ENCODE results near the gene PRMT1. TPM values are rescaled to one million over a fixed set of nuclear protein-coding genes. Genes with fewer than 3 reads are reported as not detected.
A peak's percentile ranks its signal among the peaks of the same experiment; 100 is the strongest.

The PRMT1 gene
- total RNA-seq, 6 donors from 2014 or later: 65.6 to 155 (median 82.0) TPM

GRCh38 chr19:49676784-49677230, 264 bp upstream of the PRMT1 start:
- H3K4me3 ChIP-seq: peak overlapping the region; percentile 88 to 100 (median 99)
- TF ChIP-seq POLR2AphosphoS5 (IDR thresholded peaks at IDR 0.05): no peak
- no peak for TF ChIP-seq EP300 (IDR thresholded peaks at IDR 0.05)
- TF ChIP-seq, protein P1, sequence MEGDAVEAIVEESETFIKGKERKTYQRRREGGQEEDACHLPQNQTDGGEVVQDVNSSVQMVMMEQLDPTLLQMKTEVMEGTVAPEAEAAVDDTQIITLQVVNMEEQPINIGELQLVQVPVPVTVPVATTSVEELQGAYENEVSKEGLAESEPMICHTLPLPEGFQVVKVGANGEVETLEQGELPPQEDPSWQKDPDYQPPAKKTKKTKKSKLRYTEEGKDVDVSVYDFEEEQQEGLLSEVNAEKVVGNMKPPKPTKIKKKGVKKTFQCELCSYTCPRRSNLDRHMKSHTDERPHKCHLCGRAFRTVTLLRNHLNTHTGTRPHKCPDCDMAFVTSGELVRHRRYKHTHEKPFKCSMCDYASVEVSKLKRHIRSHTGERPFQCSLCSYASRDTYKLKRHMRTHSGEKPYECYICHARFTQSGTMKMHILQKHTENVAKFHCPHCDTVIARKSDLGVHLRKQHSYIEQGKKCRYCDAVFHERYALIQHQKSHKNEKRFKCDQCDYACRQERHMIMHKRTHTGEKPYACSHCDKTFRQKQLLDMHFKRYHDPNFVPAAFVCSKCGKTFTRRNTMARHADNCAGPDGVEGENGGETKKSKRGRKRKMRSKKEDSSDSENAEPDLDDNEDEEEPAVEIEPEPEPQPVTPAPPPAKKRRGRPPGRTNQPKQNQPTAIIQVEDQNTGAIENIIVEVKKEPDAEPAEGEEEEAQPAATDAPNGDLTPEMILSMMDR (IDR thresholded peaks at IDR 0.05): no peak
- no peak for TF ChIP-seq POLR2A (IDR thresholded peaks at IDR 0.05)
- DNase-seq: peak; percentile 94 to 99
- H3K9me3 ChIP-seq: no peaks in the 10 kb centered on the region
- H3K27ac ChIP-seq: peak overlapping the region; percentile 91 to 96 (median 92)
- peak; percentile 91 to 96 for ATAC-seq (ENCODE audit: low FRiP score in 2 of 2)
- H3K36me3 ChIP-seq: peaks cover 0 to 10% (median 8%) of the 10 kb centered on the region in 4 donors
- H3K27me3 ChIP-seq: no peaks in the 10 kb centered on the region
- peaks cover 45 to 59% (median 49%) of the 10 kb centered on the region in 4 donors for H3K4me1 ChIP-seq
- WGBS, 2 donors: 0 to 1% methylated on average over 12 to 34 of the region's 34 CpGs

GRCh38 chr19:49677901-49678674, 1.0 kb downstream of the PRMT1 start:
- H3K4me3 ChIP-seq: peak overlapping the region; percentile 88 to 100 (median 99)
- H3K27ac ChIP-seq: peak overlapping the region; percentile 91 to 96 (median 92)
- 2 to 5% methylated on average over 11 to 20 of the region's 21 CpGs for WGBS, 2 donors
- H3K4me1 ChIP-seq: peaks cover 38 to 49% (median 41%) of the 10 kb centered on the region in 4 donors
- no peaks in the 10 kb centered on the region for H3K27me3 ChIP-seq
- no peaks in the 10 kb centered on the region for H3K9me3 ChIP-seq
- ATAC-seq (ENCODE audit: low FRiP score in 2 of 2) (peak in 1 of 2 donors; percentile 23), DNase-seq (peak in 1 of 2 donors; percentile 70)
- peaks cover 3 to 23% (median 21%) of the 10 kb centered on the region in 4 donors for H3K36me3 ChIP-seq
- no peak for TF ChIP-seq EP300 (IDR thresholded peaks at IDR 0.05)
- TF ChIP-seq POLR2A (IDR thresholded peaks at IDR 0.05): no peak
- no peak for TF ChIP-seq POLR2AphosphoS5 (IDR thresholded peaks at IDR 0.05)
- TF ChIP-seq, protein P1 (IDR thresholded peaks at IDR 0.05): peak; percentile 44 to 78 (median 59)

DNA sequence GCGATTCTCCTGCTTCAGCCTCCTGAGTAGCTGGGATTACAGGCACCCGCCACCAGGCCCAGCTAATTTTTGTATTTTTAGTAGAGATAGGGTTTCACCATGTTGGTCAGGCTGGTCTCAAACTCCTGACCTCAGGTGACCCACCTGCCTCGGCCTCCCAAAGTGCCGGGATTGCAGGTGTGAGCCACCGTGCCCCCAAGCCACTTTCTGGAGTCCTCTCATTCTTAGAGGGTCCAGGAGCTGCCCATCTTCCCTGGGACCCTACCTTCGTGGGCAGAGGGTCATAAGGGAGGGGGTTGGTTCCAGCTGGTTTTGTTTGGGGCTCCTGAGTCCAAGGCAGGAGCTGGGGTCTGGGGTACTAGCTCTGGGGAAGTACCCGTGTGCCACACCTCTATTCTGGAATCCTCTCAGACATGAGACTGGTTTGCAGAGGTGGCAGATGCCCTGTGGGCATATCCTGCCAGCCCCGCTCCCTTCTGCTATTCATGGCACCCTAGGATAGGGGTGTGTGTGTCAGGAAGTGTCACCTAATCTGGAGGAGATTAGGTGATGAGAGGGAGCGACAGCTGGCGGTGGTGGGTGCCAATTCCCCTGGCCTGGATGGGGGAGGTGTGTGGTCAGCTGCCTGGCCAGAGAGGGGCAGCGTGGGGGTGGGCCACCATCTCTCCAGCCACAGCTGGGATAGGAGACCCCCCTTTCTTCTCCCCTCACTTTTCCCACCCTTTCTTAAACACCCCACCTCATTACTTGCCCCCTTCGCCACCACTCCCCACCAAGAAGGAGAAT, 2.1 kb downstream of the PRMT1 start:
- H3K9me3 ChIP-seq: no peaks in the 10 kb centered on the region
- H3K36me3 ChIP-seq: peaks cover 3 to 31% (median 28%) of the 10 kb centered on the region in 4 donors
- TF ChIP-seq POLR2A (IDR thresholded peaks at IDR 0.05) (no peak), POLR2AphosphoS5 (IDR thresholded peaks at IDR 0.05) (no peak), EP300 (IDR thresholded peaks at IDR 0.05) (no peak)
- TF ChIP-seq, protein P1 (IDR thresholded peaks at IDR 0.05): no peak
- no peaks in the 10 kb centered on the region for H3K27me3 ChIP-seq
- 59 to 68% methylated on average over 12 of the region's 12 CpGs for WGBS, 2 donors
- ATAC-seq (ENCODE audit: low FRiP score in 2 of 2) (no peak), DNase-seq (no peak)
- peak overlapping the region in 3 of 4 donors; percentile 23 to 96 (median 92) for H3K27ac ChIP-seq
- H3K4me3 ChIP-seq: no peak overlapping the region
- H3K4me1 ChIP-seq: peaks cover 38 to 49% (median 41%) of the 10 kb centered on the region in 4 donors

DNA sequence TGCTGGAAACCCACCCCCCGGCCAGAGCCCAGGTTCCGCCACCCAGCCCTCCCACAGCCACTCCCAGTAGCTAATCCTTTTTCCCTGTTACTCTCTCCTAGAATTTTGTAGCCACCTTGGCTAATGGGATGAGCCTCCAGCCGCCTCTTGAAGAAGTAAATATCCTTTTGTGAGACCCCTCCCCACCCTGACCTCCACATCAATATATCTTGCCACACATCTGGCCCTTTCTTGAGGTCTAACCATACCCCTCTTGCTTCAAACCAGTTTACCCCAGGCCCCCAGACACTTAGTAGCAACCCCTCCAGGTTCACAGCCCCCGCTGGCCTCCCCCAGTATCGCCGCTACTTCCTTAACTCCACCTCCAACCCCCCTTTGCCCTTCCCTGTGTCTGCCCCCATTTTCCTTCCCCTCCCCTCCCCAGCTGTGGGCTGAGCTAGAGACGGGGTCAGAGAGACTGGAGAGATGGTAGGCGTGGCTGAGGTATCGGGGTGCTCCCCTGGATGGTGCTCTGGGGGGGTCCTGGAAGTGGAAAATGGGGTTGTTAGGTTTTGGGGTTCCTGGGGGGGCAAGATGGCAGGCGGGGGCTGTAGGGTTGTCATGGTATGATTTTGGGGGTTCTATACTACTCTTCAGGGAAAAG, 2.8 kb downstream of the PRMT1 start:
- no peak for TF ChIP-seq POLR2A (IDR thresholded peaks at IDR 0.05)
- Histone ChIP-seq H3K4me1 (peaks cover 38 to 49% (median 41%) of the 10 kb centered on the region in 4 donors), H3K36me3 (peaks cover 3 to 38% (median 35%) of the 10 kb centered on the region in 4 donors), H3K27me3 (no peaks in the 10 kb centered on the region), H3K9me3 (no peaks in the 10 kb centered on the region), H3K4me3 (no peak overlapping the region), H3K27ac (peak overlapping the region; percentile 2 to 83 (median 54))
- WGBS, 2 donors: 67 to 69% methylated on average over 10 of the region's 10 CpGs
- ATAC-seq (ENCODE audit: low FRiP score in 2 of 2) (no peak), DNase-seq (no peak)

Measured in upper lobe of left lung (tissue), 6 donors.